Esophagus muscularis mucosa (tissue), 4 donors: ENCODE data around the gene TBC1D21. TPM values are rescaled to one million over a fixed set of nuclear protein-coding genes. Genes with fewer than 3 reads are reported as not detected.

Source experiments
- DNase-seq: peaks from one replicate; pipeline ENCODE4 v3.0.0-alpha.2; 2017; ENCODE audit errors: extremely low spot score
- H3K27ac ChIP-seq, 4 donors: fragments of 200-600 bp; sonication (generic); replicated peaks in 1 of 4; 1 replicate in 3 of 4; 2 replicates in 1 of 4; pipeline ENCODE4 v1.5.1; 2016 to 2019; ENCODE audit warnings: mild to moderate bottlenecking in 1 of 4
- H3K27me3 ChIP-seq, 4 donors: fragments of 200-600 bp; sonication (generic); one replicate each; pipeline versions ENCODE4 v1.5.1 to v1.6.0; 2016 to 2019
- H3K36me3 ChIP-seq, 4 donors: fragments of 200-600 bp; sonication (generic); one replicate each; pipeline ENCODE4 v1.5.1; 2016 to 2019
- H3K4me1 ChIP-seq, 4 donors: fragments of 200-600 bp; sonication (generic); one replicate each; pipeline ENCODE4 v1.5.1; 2016 to 2019
- H3K4me3 ChIP-seq, 4 donors: fragments of 200-600 bp; sonication (generic); 1 replicate in 2 of 4; 2 replicates in 2 of 4; pipeline ENCODE4 v1.5.1; 2016 to 2019; ENCODE audit warnings: mild to moderate bottlenecking in 4 of 4, moderate library complexity in 1 of 4
- H3K9me3 ChIP-seq, 4 donors: fragments of 200-600 bp; sonication (generic); 1 replicate in 3 of 4; 2 replicates in 1 of 4; pipeline ENCODE4 v1.5.1; 2016 to 2019
- CTCF ChIP-seq, 3 experiments: fragments of 200-600 bp in 2 of 3; fragments of 450-650 bp in 1 of 3; sonication (generic) in 2 of 3; IDR thresholded peaks; one replicate each; pipeline ENCODE4 v1.5.1; 2017 to 2019; ENCODE audit warnings: antibody characterized with exemption in 3 of 3, mild to moderate bottlenecking in 2 of 3, moderate library complexity in 1 of 3
- EP300 ChIP-seq: sonication (generic); formaldehyde crosslinking; IDR thresholded peaks from one replicate; pipeline ENCODE4 v1.6.1; 2017; ENCODE audit warnings: antibody characterized with exemption
- POLR2A ChIP-seq: fragments of 450-650 bp; IDR thresholded peaks from one replicate; pipeline ENCODE4 v1.6.1; 2017; ENCODE audit warnings: antibody characterized with exemption, moderate library complexity, mild to moderate bottlenecking, low read depth
- POLR2AphosphoS5 ChIP-seq, 2 donors: sonication (generic); formaldehyde crosslinking; IDR thresholded peaks; one replicate each; pipeline ENCODE4 v1.6.1; 2017; ENCODE audit warnings: antibody characterized with exemption in 2 of 2
- WGBS: methylation state at CpG from one replicate; pipeline ENCODE4 v1.1.5; 2018; 5-methylcytosine and 5-hydroxymethylcytosine counted together
- intact Hi-C: fragments of 100-400 bp; cut with DNase I; formaldehyde crosslinking; loops from one replicate; pipeline ENCODE4 v1.15.1; 2023
- total RNA-seq, 4 donors: library from RNA; depleted of rRNA; stranded (reverse); fragments of >200 nt; gene quantifications; one replicate each; pipeline versions ENCODE4 v1.1.0 to v1.2.1, GENCODE V29; 2016

Gene TBC1D21
- total RNA-seq, 4 donors from 2014 or later, result not detected

- TF ChIP-seq CTCF (IDR thresholded peaks at IDR 0.05) (no peak), POLR2A (no peak), POLR2AphosphoS5 (IDR thresholded peaks at IDR 0.05) (no peak), EP300 (no peak)
- H3K9me3 ChIP-seq, result no peaks in the 10 kb centered on the region
- DNase-seq, result no peak
- intact Hi-C loops, result loop anchor here (2.0 to 10.0 kb wide), 2 partner anchors 34 to 154 kb away; partner anchors contain the start of gene INSYN1
- H3K27ac ChIP-seq, result no peak overlapping the region
- H3K4me3 ChIP-seq, result no peak overlapping the region
- H3K4me1 ChIP-seq, result peaks cover 0 to 8% (median 4%) of the 10 kb centered on the region in 4 donors
- 83% methylated on average over 1 of the region's 2 CpGs for WGBS
- no peaks in the 10 kb centered on the region for H3K27me3 ChIP-seq
- H3K36me3 ChIP-seq, result no peaks in the 10 kb centered on the region
Measured at GRCh38 chr15:73908822-73909122, 35.4 kb downstream of the TBC1D21 start.

- DNase-seq, result no peak
- WGBS, result 78% methylated on average over 2 of the region's 2 CpGs
- H3K9me3 ChIP-seq, result no peaks in the 10 kb centered on the region
- H3K27ac ChIP-seq, result no peak overlapping the region
- H3K4me3 ChIP-seq, result no peak overlapping the region
- TF ChIP-seq POLR2A (no peak), POLR2AphosphoS5 (IDR thresholded peaks at IDR 0.05) (no peak), CTCF (IDR thresholded peaks at IDR 0.05) (no peak), EP300 (no peak)
- no peaks in the 10 kb centered on the region for H3K36me3 ChIP-seq
- intact Hi-C loops, result loop anchor here (2.0 to 10.0 kb wide), 2 partner anchors 35 to 155 kb away; partner anchors contain the start of gene INSYN1
- peaks cover 0 to 8% (median 4%) of the 10 kb centered on the region in 4 donors for H3K4me1 ChIP-seq
- H3K27me3 ChIP-seq, result no peaks in the 10 kb centered on the region
Measured at GRCh38 chr15:73909651-73910050, 36.3 kb downstream of the TBC1D21 start.

GRCh38 chr15:73910522-73911303 is 37.3 kb downstream of the TBC1D21 start:
- no peak for DNase-seq
- Histone ChIP-seq H3K27me3 (no peaks in the 10 kb centered on the region), H3K9me3 (no peaks in the 10 kb centered on the region), H3K4me3 (no peak overlapping the region), H3K27ac (no peak overlapping the region), H3K4me1 (peaks cover 0 to 8% (median 4%) of the 10 kb centered on the region in 4 donors), H3K36me3 (no peaks in the 10 kb centered on the region)
- intact Hi-C loops, result no loop called here
- 72% methylated on average over 7 of the region's 7 CpGs for WGBS
- TF ChIP-seq EP300 (no peak), POLR2A (no peak), CTCF (IDR thresholded peaks at IDR 0.05) (no peak), POLR2AphosphoS5 (IDR thresholded peaks at IDR 0.05) (no peak)

GRCh38 chr15:73912030-73912596 is 38.7 kb downstream of the TBC1D21 start:
- WGBS, result 81% methylated on average over 7 of the region's 7 CpGs
- Histone ChIP-seq H3K4me3 (no peak overlapping the region), H3K4me1 (peaks cover 0 to 8% (median 4%) of the 10 kb centered on the region in 4 donors), H3K27me3 (no peaks in the 10 kb centered on the region), H3K9me3 (no peaks in the 10 kb centered on the region), H3K27ac (no peak overlapping the region), H3K36me3 (no peaks in the 10 kb centered on the region)
- DNase-seq, result no peak
- TF ChIP-seq CTCF (IDR thresholded peaks at IDR 0.05) (no peak), EP300 (no peak), POLR2A (no peak), POLR2AphosphoS5 (IDR thresholded peaks at IDR 0.05) (no peak)
- intact Hi-C loops, result no loop called here
